ENCODE data around the gene TTBK1.
A peak's percentile ranks its signal among the peaks of the same experiment; 100 is the strongest.

DNA sequence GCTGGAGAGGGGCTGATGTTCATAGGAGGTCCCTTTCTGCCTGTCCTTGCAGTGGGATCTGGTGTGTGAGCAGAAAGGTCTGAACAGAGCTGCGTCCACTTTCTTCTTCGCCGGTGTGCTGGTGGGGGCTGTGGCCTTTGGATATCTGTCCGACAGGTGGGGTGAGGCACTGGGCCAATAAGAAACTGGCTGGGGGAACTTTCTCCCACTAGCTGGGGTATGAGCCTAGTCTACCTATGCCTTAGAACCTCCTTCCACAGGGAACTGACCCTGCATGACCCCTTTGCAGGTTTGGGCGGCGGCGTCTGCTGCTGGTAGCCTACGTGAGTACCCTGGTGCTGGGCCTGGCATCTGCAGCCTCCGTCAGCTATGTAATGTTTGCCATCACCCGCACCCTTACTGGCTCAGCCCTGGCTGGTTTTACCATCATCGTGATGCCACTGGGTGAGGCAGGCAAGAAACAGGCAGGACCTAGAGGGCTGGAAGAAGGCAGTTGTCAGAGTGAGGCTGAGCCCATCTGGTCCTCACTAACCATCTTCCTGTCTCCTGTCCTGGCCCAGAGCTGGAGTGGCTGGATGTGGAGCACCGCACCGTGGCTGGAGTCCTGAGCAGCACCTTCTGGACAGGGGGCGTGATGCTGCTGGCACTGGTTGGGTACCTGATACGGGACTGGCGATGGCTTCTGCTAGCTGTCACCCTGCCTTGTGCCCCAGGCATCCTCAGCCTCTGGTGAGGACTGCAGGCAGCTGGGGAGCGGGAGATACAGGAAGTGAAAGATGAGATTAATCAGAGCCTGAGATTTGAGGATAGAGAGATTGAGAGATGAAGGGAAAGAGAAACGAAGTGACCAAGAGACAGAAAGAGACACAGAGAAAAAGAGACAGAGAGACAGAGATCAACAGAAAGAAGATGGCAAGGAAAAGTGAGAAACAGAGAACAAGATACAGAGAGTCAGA, 56.3 kb downstream of the TTBK1 start:
- TF ChIP-seq, protein P1, sequence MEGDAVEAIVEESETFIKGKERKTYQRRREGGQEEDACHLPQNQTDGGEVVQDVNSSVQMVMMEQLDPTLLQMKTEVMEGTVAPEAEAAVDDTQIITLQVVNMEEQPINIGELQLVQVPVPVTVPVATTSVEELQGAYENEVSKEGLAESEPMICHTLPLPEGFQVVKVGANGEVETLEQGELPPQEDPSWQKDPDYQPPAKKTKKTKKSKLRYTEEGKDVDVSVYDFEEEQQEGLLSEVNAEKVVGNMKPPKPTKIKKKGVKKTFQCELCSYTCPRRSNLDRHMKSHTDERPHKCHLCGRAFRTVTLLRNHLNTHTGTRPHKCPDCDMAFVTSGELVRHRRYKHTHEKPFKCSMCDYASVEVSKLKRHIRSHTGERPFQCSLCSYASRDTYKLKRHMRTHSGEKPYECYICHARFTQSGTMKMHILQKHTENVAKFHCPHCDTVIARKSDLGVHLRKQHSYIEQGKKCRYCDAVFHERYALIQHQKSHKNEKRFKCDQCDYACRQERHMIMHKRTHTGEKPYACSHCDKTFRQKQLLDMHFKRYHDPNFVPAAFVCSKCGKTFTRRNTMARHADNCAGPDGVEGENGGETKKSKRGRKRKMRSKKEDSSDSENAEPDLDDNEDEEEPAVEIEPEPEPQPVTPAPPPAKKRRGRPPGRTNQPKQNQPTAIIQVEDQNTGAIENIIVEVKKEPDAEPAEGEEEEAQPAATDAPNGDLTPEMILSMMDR (IDR thresholded peaks at IDR 0.05) = peak in 1 of 4 donors; percentile 30
- TF ChIP-seq POLR2A (IDR thresholded peaks at IDR 0.05) = no peak
